GM12873 (cell line): ENCODE measurements around the gene MRC2.

Source experiments
- CTCF ChIP-seq: IDR thresholded peaks from 2 replicates; pipeline ENCODE4 v1.5.1; 2012; ENCODE audit warnings: low read depth, mild to moderate bottlenecking, moderate library complexity, low read length, control low read depth; ENCODE audit not compliant: insufficient read depth; ENCODE audit errors: missing control alignments

The MRC2 gene

DNA sequence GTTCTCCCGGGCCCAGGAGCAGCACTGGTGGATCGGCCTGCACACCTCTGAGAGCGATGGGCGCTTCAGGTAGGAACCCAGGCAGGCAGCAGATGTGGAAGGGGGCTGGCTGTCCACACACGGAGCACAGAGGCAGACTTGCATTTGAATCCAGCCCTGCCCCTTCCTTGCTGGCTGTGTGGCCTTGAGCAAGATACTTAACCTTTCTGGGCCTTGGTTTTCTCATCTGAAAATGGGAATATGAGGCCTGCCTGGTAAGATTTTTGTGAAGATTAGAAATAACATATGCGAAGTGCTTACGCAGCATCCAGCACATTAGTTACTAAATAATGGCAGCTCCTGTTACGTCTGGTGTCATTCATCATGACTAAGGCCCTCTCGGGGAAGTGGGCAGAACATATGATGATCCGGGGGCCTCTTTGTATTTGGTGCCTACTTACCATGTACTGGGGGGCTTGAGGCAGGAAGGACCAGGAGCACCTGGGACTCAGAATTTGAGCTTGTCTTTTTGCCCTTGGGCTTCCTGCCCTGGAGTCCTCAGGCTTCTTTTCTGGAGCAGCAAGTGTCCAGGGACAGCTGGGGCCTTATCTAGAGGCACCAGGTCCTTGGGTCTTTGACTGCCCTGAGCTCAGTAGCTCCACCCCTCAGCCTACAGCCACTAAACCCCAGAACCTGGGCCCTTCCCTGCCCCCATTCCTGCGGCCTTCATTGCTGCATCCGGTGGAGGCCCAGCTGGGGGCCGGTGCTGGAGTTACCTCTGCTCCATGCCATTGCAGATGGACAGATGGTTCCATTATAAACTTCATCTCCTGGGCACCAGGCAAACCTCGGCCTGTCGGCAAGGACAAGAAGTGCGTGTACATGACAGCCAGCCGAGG is 53.8 kb downstream of the MRC2 start:
- TF ChIP-seq CTCF = no peak

DNA sequence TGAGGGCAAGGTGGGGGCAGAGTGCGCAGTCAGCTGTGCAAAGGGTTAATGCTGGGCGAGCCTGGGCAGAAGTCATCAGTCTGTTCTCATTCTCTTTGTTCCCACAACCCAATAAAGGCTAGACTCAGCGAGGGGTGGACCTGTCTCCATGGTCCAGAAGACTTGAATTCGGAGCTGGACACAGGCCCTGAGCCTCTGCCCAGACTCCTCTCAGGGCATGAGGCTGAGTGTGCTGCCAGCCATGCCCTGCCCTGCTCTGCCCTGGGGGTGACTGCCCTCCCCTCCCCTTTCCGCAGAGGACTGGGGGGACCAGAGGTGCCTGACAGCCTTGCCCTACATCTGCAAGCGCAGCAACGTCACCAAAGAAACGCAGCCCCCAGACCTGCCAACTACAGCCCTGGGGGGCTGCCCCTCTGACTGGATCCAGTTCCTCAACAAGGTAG is 54.5 kb downstream of the MRC2 start:
- no peak for TF ChIP-seq CTCF

- TF ChIP-seq CTCF = no peak
Observed at GRCh38 chr17:62684179-62684578, 56.7 kb downstream of the MRC2 start.

DNA sequence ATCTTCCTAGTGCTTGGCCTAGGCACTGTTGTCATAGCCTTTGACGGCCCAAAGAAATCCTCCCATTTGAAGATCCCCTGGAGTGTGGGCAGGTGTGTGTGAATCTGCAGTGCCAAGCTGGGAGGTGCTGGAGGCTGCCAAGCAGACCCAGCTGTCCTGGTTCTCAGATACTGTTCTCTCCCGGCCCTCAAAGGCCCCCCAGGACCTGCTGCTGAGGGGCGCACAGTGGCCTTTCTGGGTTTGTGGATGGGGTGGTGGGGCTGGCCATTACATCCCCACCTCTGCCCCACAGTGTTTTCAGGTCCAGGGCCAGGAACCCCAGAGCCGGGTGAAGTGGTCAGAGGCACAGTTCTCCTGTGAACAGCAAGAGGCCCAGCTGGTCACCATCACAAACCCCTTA is 60.5 kb downstream of the MRC2 start:
- TF ChIP-seq CTCF = no peak

DNA sequence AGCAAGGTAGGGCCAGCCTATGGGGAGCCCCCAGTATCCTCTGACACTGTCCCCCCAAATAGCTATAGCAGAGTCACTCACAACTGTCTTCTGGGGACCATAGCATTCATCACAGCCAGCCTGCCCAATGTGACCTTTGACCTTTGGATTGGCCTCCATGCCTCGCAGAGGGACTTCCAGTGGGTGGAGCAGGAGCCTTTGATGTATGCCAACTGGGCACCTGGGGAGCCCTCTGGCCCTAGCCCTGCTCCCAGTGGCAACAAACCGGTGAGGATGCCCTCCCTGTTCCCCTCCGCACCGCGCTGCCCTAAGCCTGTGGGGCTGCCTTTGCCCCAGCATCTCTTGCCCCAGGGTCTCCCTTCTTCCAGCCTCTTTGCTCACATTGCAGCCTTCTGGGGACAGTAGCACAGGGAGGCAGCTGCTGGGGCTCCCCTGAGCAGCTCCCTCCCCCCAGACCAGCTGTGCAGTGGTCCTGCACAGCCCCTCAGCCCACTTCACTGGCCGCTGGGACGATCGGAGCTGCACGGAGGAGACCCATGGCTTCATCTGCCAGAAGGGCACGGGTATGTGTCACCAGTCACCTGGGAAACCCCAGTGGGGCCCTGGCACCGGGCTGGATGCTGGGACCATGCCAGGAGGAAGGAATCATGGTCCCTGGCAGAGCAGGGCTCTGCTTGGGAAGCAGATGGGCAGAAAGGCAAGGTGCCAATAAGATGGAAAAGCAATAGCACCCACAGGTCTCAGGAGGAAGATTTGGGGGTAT is 61.1 kb downstream of the MRC2 start:
- TF ChIP-seq CTCF = no peak

GRCh38 chr17:62689441-62690167 is 62.1 kb downstream of the MRC2 start:
- no peak for TF ChIP-seq CTCF
